GM10266 (cell line): ENCODE measurements around the gene KIF4A.
"Not testable (repeated sequence)": the region's sequence is repeated elsewhere in the genome, so short reads cannot be mapped to it uniquely, and the experiment has no call there.

Experiments
- DNase-seq: peaks from one replicate; pipeline ENCODE4 v3.0.0; 2012; ENCODE audit errors: extremely low spot score
- CTCF ChIP-seq: IDR thresholded peaks from 2 replicates; pipeline ENCODE4 v1.5.1; 2012; ENCODE audit warnings: mild to moderate bottlenecking, low read depth; ENCODE audit not compliant: control insufficient read depth, insufficient read depth; ENCODE audit errors: missing control alignments

The KIF4A gene

GRCh38 chrX:70289168-70289792, 624 bp upstream of the KIF4A start:
- no peak for DNase-seq
- TF ChIP-seq CTCF, result no peak

- DNase-seq, result no peak
- no peak for TF ChIP-seq CTCF
These were observed 2.9 kb downstream of the KIF4A start for GRCh38 chrX:70292788-70293187.

GRCh38 chrX:70293621-70294020, 3.7 kb downstream of the KIF4A start:
- TF ChIP-seq CTCF, result no peak
- DNase-seq, result no peak

- TF ChIP-seq CTCF, result no peak
- DNase-seq, result no peak
These were observed 11.8 kb downstream of the KIF4A start for GRCh38 chrX:70301716-70302115.

GRCh38 chrX:70313503-70313902, 23.6 kb downstream of the KIF4A start:
- no peak for DNase-seq
- TF ChIP-seq CTCF, result no peak

- no peak for DNase-seq
- no peak for TF ChIP-seq CTCF
These were observed 32.9 kb downstream of the KIF4A start for GRCh38 chrX:70322784-70323183.

GRCh38 chrX:70323628-70324027, 33.7 kb downstream of the KIF4A start:
- not testable (repeated sequence) for DNase-seq

GRCh38 chrX:70324326-70324725, 34.4 kb downstream of the KIF4A start:
- TF ChIP-seq CTCF, result no peak
- no peak for DNase-seq
